Stimulated activated CD4-positive, alpha-beta T cell treated with anti-CD3 and anti-CD28 coated beads, TNF-alpha, amount 100 ng/mL, for 1 hour (primary cell): ENCODE measurements around the gene EMID1.
A peak's percentile ranks its signal among the peaks of the same experiment; 100 is the strongest.

ENCODE experiments used
- DNase-seq, 3 donors: peaks; one replicate each; pipeline ENCODE4 v3.0.0-alpha.2; 2020; ENCODE audit warnings: low read depth in 3 of 3, low spot score in 1 of 3

Gene EMID1

GRCh38 chr22:29288837-29289236 lies 83.1 kb downstream of the EMID1 start:
- DNase-seq: no peak

DNA sequence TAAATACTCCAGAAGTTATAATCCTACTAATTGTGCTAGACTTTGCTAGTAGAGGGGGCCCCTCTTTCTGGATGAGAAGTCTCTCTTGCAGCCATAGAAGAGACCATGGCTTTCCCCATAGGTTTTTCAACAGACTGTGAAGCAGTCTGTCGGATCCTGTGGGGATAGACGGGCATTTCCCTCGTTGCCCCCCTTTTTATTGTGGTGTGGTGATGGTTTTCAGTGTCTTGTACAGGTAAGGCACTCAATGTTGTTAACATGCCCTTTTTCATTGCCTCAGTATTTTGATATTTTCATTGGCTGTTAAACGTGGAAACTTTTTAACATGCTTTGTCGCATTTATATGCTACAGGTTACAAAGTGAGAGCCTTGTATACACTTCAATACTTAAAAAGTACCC lies 84.4 kb downstream of the EMID1 start:
- DNase-seq: no peak

DNA sequence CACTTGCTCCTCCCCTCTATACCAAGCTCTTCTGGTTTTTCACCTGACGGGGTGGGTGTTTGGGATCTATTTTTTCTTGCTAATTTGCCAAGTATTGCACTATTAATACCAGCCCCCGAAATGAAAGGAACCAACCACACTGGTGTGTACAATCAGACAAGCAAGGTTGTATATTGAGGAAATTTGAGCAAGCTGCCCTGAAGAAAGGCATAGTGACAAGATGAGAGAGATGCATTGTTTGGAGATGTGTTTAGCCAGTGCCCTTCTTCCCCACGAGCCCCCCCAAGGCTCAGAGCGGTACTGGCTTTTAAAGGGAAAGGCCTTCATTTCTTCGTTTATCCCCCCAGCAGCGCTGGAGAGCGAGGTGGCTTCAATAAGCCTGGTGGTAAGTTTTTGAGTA lies 85.5 kb downstream of the EMID1 start:
- no peak for DNase-seq

- no peak for DNase-seq
Measured at GRCh38 chr22:29292379-29292778, 86.7 kb downstream of the EMID1 start.

DNA sequence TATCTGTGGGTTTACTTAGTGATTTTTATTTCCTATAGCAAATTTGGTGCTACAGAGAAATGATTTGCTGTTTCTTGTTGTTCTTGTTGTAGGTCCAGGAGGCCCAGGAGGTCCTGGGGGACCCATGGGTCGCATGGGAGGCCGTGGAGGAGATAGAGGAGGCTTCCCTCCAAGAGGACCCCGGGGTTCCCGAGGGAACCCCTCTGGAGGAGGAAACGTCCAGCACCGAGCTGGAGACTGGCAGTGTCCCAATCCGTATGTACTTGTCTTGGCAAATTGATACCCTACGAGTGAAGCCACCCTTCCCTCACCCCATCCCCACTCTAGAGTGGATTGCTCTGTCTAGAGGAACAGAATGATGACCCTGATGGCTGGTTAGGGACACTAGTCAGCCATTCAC lies 92.9 kb downstream of the EMID1 start:
- no peak for DNase-seq

DNA sequence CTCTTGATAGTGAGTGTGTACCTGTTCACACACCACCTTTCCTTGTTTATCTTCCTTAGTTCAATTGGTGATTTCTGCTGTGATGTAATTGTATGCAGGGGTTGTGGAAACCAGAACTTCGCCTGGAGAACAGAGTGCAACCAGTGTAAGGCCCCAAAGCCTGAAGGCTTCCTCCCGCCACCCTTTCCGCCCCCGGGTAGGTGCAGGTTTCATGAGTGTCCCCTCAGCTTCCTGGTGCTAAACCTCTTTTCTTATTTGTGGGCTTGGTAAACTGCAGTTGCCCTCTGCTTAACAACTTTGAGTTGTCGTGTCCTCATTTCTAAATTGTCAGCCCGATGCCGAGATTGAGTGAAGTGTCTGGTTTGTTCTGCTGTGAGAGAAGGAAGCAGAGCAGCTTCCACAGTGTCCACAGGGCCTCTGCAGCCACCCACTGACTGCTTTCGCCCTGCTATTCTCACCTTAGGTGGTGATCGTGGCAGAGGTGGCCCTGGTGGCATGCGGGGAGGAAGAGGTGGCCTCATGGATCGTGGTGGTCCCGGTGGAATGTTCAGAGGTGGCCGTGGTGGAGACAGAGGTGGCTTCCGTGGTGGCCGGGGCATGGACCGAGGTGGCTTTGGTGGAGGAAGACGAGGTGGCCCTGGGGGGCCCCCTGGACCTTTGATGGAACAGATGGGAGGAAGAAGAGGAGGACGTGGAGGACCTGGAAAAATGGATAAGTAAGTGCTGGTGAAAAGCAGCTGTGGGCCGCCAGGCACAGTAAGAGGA lies 93.6 kb downstream of the EMID1 start:
- DNase-seq: no peak

GRCh38 chr22:29300467-29300806 lies 94.7 kb downstream of the EMID1 start:
- DNase-seq: no peak

DNA sequence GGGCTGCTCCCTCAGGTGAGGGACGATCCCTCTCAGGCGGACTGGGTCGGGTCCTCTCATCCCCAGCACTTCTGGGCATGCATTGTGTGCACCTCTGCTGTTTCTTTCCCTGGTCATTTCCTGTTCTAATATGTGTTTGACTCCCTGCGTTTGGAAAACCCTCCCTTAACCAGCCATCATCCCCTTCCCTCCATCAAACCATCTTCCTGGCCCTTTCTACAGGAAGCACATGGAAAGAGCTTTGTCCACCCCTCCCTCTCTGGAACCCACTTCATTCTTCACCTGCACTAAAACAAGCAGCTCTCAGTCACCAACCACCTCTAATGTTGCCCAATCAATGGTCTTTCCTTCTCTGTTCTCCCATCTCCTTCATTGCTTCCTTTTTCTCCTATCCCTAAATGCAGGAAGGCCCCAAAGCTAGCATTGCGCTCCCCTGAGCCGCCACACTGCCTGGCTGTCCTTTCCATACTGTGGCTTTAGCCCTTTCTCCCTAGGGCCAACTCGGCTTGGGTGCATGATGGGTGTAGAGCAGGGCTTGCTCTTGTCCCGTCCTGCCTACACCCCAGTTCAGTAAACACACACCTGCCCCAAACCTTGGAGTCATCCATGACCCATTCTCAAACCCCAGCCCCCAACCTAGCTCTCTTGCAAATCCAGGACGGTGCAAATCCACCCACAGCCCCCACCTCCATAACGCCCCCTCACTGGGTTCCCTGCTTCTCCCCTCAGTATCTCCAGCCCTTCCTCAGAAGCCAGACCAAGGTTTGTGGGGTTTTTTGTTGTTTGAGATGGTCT lies 95.3 kb downstream of the EMID1 start:
- no peak for DNase-seq

DNA sequence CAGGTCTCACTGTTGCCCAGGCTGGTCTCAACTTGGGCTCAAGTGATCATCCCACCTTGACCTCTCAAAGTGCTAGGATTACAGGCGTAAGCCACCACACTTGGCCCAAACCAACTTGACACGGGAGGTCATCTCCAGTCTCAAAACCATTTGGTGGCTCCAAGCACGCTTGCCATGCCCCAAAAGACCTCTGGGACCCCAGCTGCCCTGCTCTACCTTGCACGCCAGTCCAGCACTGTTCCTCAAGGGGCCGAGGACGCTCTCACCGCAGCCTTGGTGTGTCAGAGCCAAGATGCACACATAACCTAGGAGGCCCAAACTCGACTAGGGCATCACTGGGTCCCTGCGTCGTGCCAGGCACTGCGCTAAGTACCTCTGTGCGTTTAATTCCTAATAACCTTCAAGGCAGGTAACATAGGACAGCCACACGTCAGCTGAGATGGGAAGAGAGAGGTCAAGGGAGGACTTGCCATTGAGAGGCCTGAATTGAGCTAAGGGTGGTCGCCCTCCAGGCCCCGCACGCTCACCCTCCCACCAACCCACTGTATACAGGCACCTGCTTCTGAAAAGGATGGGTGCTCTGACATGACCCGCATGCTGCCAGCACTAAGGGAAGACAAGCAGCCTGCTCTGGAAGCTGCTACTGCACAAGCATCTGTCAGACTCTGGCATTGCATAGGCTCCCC lies 96.2 kb downstream of the EMID1 start:
- no peak for DNase-seq

- no peak for DNase-seq
Measured at GRCh38 chr22:29302402-29302680, 96.6 kb downstream of the EMID1 start.

DNA sequence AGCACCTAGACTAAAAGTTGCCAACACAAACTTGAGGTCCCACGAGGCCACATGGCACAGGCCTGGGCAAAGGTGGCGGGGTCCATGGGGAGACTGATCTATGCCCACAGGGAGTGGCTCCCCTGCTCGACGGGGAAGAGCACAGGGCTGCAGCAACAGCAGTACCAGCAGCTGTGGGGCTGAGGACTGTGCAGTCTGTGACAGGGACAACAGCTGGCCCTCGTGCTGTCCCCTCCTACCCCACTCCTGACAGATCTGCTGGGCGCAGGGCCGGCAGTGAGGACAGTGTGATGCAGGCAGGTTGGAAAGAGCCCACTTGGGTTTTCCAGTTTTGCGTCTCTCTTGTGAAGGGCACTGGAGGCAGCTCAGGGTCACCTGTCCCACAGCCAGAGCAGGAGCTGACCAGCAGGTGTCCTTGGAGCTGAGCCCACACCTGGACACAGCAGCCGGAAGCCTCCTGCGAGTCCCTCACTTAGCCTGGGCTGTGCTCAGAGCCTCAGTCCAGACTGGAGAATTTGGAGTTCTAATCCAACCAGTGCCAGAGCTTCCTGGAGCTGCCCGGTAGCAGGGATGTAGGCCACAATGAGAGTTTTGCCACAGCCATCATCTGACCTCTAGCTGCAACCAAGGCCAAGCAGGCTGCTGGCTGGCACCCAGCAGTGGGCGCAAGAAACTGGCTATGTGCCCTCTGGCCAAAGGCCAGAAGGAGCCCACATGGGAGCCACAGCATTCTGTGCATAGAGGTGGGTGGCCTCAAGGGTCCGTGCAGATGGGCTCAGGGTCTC lies 97.2 kb downstream of the EMID1 start:
- DNase-seq: no peak

- no peak for DNase-seq
Measured at GRCh38 chr22:29305836-29306174, 100.1 kb downstream of the EMID1 start.

DNA sequence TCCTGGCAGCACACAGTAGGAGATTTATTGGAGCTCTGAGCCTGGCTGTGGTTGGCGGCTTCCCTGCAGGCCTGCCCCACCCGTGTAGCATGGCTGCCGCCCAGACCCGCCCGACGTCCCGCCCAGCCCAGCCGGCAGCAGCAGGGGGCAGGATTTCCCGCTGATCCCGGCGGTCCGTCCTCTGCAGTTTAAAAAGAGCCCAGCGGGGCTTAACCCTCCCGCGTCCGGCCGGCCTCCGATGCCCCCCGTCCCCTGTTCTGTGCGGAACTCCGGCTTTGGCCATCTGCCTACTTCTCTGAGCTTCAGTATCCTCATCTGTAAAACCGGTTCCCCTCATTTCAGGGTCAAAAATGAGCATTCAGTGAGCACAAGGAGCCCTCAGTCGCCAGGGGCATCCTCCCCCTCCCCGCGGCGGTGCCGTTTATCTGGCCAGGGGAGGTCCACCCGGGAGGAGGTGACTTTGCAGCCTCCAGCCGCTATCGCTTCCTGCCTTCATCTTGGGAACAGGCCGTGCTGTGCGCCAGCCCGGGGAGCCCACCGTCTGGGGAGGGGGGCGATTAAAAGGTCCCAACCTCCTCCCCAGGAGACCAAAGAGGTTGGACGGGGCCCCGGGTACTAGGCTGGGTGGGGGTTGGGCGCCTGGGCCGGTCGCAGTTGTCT lies 100.6 kb downstream of the EMID1 start, which contains the start of gene GAS2L1:
GAS2L1 (plus strand) TSS at position 476 of the 660 bp plus-strand sequence. CDS start 1,456 bp downstream, outside the sequence.
- peak in 1 of 3 donors; percentile 36 for DNase-seq

DNA sequence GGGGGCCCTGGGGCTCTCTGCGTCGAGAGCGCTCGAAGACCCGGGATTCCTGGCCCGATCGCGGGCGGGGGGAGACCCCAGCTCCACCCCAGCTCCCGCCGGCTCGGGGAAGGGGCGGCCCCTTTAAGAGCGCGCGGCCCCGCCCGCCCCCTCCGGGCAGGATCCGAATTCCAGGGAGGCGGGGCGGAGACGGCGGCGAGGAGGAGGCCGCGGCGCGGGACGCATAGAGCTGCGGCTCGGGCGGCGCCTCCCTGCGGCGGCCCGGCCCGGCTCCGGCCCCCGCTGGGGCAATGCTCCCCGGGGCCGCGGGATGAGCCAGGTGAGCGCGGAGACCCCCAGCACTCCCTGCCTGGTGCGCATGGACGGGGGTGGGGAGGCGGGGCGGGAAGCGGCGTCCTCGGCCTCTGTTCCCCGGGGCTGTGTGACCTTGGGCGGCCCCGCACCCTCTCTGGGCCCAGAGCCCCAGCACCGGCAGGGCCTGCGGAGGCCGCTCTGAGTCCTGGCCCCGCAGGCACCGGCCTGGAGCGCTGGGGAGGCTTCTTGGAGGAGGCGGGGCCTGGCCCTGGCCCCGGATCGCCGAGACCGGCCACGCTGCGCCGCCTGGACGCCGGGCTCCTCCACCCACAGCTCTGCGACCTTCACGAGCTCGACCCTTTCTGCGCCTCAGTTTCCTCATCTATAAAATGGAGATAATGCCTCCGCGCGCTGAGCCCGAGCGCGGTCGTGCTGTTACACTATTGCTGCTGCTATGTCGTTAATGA lies 101.3 kb downstream of the EMID1 start:
- no peak for DNase-seq

GRCh38 chr22:29307596-29308147 lies 102.0 kb downstream of the EMID1 start:
- DNase-seq: no peak

DNA sequence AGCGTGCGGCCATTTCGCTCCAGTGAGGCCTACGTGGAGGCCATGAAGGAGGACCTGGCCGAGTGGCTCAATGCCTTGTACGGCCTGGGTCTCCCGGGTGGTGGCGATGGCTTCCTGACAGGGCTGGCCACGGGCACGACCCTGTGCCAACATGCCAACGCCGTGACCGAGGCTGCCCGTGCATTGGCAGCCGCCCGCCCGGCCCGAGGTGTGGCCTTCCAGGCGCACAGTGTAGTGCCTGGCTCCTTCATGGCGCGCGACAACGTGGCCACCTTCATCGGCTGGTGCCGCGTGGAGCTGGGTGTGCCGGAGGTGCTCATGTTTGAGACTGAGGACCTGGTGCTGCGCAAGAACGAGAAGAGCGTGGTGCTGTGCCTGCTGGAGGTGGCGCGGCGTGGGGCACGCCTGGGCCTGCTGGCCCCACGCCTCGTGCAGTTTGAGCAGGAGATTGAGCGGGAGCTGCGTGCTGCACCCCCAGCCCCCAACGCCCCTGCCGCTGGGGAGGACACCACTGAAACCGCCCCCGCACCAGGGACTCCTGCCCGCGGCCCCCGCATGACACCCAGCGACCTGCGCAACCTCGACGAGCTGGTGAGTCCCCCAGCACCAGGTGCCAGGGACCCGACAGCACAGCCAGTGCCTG lies 102.6 kb downstream of the EMID1 start:
- DNase-seq: no peak

- DNase-seq: no peak
Measured at GRCh38 chr22:29308791-29309262, 103.1 kb downstream of the EMID1 start.
